HG02870 (cell line): Measurements from ENCODE around the gene ATAD2B.
"Not testable (repeated sequence)": the region's sequence is repeated elsewhere in the genome, so short reads cannot be mapped to it uniquely, and the experiment has no call there.

Experiments used
- ATAC-seq: cut with Tn5 transposase; IDR thresholded peaks from one replicate; pipeline ENCODE4 v1.9.1; 2021; ENCODE audit warnings: mild to moderate bottlenecking, moderate library complexity; ENCODE audit not compliant: unreplicated experiment

The ATAD2B gene

GRCh38 chr2:23753291-23754010, 173.5 kb downstream of the ATAD2B start:
- ATAC-seq: no peak

GRCh38 chr2:23751747-23752265, 175.1 kb downstream of the ATAD2B start:
- ATAC-seq: no peak

- no peak for ATAC-seq
Observed at GRCh38 chr2:23746141-23746863, 180.6 kb downstream of the ATAD2B start.

- ATAC-seq: peak; percentile 82
Observed at GRCh38 chr2:23745726-23746105, 181.2 kb downstream of the ATAD2B start.

- ATAC-seq: peak; percentile 15
Observed at GRCh38 chr2:23745068-23745725, 181.7 kb downstream of the ATAD2B start.

- not testable (repeated sequence) for ATAC-seq
Observed at GRCh38 chr2:23736783-23737182, 190.1 kb downstream of the ATAD2B start.

- ATAC-seq: no peak
Observed at GRCh38 chr2:23734416-23734815, 192.5 kb downstream of the ATAD2B start.

GRCh38 chr2:23723029-23723428, 203.9 kb downstream of the ATAD2B start:
- ATAC-seq: not testable (repeated sequence)

- ATAC-seq: no peak
Observed at GRCh38 chr2:23722255-23722654, 204.7 kb downstream of the ATAD2B start.

GRCh38 chr2:23721454-23721826, 205.5 kb downstream of the ATAD2B start:
- no peak for ATAC-seq

GRCh38 chr2:23720705-23721453, 206.0 kb downstream of the ATAD2B start:
- ATAC-seq: no peak

GRCh38 chr2:23719716-23720115, 207.2 kb downstream of the ATAD2B start:
- no peak for ATAC-seq

- ATAC-seq: no peak
Observed at GRCh38 chr2:23718931-23719700, 207.8 kb downstream of the ATAD2B start.

GRCh38 chr2:23713351-23713750, 213.6 kb downstream of the ATAD2B start:
- no peak for ATAC-seq

GRCh38 chr2:23712756-23713151, 214.2 kb downstream of the ATAD2B start:
- no peak for ATAC-seq

- no peak for ATAC-seq
Observed at GRCh38 chr2:23711979-23712755, 214.8 kb downstream of the ATAD2B start.

- no peak for ATAC-seq
Observed at GRCh38 chr2:23709311-23709710, 217.6 kb downstream of the ATAD2B start.

- ATAC-seq: no peak
Observed at GRCh38 chr2:23708771-23709170, 218.2 kb downstream of the ATAD2B start.

- no peak for ATAC-seq
Observed at GRCh38 chr2:23707096-23707495, 219.8 kb downstream of the ATAD2B start.
